Activated CD4-positive, alpha-beta T cell treated with anti-CD3 and anti-CD28 coated beads, Interleukin-2, amount 10 ng/mL, durations not matched to agents 7 days and 5 days (primary cell): ENCODE measurements around the gene DDAH2. TPM values are rescaled to one million over a fixed set of nuclear protein-coding genes. Genes with fewer than 3 reads are reported as not detected.

Experiments
- CTCF ChIA-PET: fragments of 350-600 bp; sonication (Branson Sonifier 250); formaldehyde crosslinking; loops from one replicate; lab custom pipeline; 2021; ENCODE audit warnings: antibody characterized with exemption; lab: Charles Lee
- POLR2A ChIA-PET: fragments of 350-600 bp; sonication (Branson Sonifier 250); formaldehyde crosslinking; loops from one replicate; lab custom pipeline; 2021; ENCODE audit warnings: antibody characterized with exemption; lab: Charles Lee
- DNase-seq: peaks from one replicate; pipeline ENCODE4 v3.0.0-alpha.2; 2020
- H3K27ac Mint-ChIP-seq: one replicate; pipeline ENCODE4 v1.8.0; 2021; ENCODE audit warnings: mild to moderate bottlenecking, moderate library complexity, mixed read lengths
- H3K27me3 Mint-ChIP-seq: one replicate; pipeline ENCODE4 v1.8.0; 2021; ENCODE audit warnings: mixed read lengths
- H3K36me3 Mint-ChIP-seq: one replicate; pipeline ENCODE4 v1.8.0; 2021; ENCODE audit warnings: low read depth, mixed read lengths
- H3K4me1 Mint-ChIP-seq: one replicate; pipeline ENCODE4 v1.8.0; 2021; ENCODE audit warnings: mixed read lengths
- H3K4me3 Mint-ChIP-seq: one replicate; pipeline ENCODE4 v1.8.0; 2021; ENCODE audit warnings: mild to moderate bottlenecking, moderate library complexity, mixed read lengths
- H3K9me3 Mint-ChIP-seq: one replicate; pipeline ENCODE4 v1.8.0; 2021; ENCODE audit warnings: mixed read lengths
- total RNA-seq, 2 experiments: library from RNA; stranded (reverse); gene quantifications; one replicate each; pipeline ENCODE4 v1.2.3, GENCODE V29; 2021

DDAH2 gene
- total RNA-seq, 2 experiments from 2014 or later: 13.3 to 15.4 TPM

DNA sequence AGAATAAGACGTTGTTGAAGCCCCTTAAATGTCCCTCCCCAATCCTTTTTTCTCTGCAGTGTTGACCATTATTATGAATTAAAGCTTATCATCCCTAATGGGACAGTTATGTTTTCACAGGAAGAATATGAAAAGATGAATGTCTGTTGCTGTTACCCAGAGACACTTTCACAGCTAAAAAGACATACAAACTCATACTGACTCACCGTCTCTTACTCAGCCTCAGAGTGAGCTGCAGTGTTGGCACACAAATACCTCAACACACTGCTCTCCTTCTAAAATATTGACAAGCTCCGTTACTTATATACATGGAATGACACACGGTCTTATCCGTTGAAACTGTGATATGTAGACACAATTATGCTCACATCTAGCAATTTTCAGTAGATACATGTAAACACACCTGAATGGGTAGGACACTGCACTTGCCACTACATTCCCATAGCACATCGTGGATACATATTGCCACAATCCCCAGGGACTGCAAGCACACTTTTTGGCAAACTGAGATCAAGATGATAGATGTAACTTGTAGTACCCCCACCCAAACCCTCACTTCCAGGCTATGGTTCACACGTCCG lies 23.7 kb upstream of the DDAH2 start:
- POLR2A ChIA-PET: interaction anchor here (0.6 kb wide), 1 partner anchor 75 kb away, joined by 4 read pairs; no protein-coding TSS in a partner anchor
- no peaks in the 10 kb centered on the region for H3K27me3 Mint-ChIP-seq
- CTCF ChIA-PET: interaction anchor here (0.5 to 1.8 kb wide), 5 partner anchors 18 to 78 kb away, joined by 3 to 10 read pairs (median 4); no protein-coding TSS in a partner anchor
- H3K4me3 Mint-ChIP-seq: no peak overlapping the region
- peaks cover 5% of the 10 kb centered on the region for H3K36me3 Mint-ChIP-seq
- no peaks in the 10 kb centered on the region for H3K9me3 Mint-ChIP-seq
- DNase-seq: no peak
- no peak overlapping the region for H3K27ac Mint-ChIP-seq
- no peaks in the 10 kb centered on the region for H3K4me1 Mint-ChIP-seq

DNA sequence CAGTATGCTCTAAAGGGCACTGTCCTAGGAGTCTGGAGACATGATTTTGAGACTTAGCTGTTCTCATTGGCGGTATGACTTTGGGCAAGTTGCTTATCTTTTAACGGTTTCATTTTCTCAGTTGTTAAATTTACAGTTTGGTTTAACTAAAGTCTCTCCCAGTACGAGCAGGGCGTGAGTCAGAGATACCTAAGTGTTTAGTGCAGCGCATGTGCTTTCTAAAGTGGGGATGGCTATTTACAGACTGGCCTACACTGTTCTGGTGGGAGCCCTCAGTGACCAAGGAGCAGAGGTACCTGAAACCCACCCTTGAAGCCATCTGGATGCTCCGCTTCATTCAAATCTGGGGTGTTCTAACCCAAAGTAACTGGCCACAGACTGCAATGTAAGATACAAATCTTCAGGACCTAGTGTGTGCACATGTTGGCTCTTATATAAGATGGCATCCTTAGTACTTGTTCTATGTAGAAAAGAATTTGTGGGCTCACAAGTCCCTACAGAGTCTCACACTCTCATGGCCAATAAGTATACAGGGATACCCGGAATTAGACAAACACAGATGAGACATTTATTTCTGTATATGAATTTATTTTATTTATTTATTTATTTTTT lies 21.4 kb upstream of the DDAH2 start:
- H3K4me1 Mint-ChIP-seq: no peaks in the 10 kb centered on the region
- H3K9me3 Mint-ChIP-seq: no peaks in the 10 kb centered on the region
- H3K36me3 Mint-ChIP-seq: peaks cover 11% of the 10 kb centered on the region
- CTCF ChIA-PET: interaction anchor here (0.6 to 2.3 kb wide), 4 partner anchors 13 to 476 kb away, joined by 3 to 8 read pairs (median 4); no protein-coding TSS in a partner anchor
- H3K27me3 Mint-ChIP-seq: no peaks in the 10 kb centered on the region
- no peak overlapping the region for H3K4me3 Mint-ChIP-seq
- DNase-seq: no peak
- POLR2A ChIA-PET: no interaction called here
- H3K27ac Mint-ChIP-seq: no peak overlapping the region

DNA sequence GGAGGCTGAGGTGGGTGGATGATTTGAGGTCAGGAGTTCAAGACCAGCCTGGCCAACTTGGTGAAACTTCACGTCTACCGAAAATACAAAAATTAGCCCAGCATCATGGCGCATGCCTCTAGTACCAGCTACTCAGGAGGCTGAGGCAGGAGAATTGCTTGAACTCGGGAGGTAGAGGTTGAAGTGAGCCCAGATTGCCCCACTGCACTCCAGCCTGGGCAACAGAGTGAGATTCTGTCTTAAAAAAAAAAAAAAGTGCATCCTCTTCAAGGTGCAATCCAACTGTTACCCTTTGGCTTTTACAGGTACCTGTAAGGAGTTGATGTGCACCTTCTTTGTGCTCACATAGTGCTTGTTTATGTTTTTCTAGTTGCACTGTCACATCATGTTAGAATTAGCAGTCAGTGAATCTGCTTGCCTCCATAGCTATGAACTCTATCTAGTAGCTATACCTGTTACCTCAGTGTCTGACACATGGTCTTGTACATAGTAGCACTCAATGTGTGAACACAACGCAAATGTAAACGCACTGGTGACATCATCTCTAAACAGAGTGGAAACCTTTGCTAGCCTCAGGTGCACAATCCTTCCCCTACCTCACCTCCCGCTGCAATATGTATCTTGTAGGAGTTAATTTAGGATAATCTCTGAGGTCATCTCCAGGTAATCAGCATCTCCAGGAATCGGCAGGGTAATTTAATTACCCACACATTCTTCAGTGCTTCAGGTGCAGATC lies 20.4 kb upstream of the DDAH2 start:
- ChIA-PET POLR2A (no interaction called here), CTCF (interaction anchor here (0.6 to 2.3 kb wide), 3 partner anchors 12 to 174 kb away, joined by 3 to 8 read pairs (median 6); no protein-coding TSS in a partner anchor)
- Mint-ChIP-seq H3K27ac (no peak overlapping the region), H3K36me3 (peaks cover 17% of the 10 kb centered on the region), H3K27me3 (no peaks in the 10 kb centered on the region), H3K4me1 (peaks cover 6% of the 10 kb centered on the region), H3K9me3 (no peaks in the 10 kb centered on the region), H3K4me3 (no peak overlapping the region)
- DNase-seq: no peak

DNA sequence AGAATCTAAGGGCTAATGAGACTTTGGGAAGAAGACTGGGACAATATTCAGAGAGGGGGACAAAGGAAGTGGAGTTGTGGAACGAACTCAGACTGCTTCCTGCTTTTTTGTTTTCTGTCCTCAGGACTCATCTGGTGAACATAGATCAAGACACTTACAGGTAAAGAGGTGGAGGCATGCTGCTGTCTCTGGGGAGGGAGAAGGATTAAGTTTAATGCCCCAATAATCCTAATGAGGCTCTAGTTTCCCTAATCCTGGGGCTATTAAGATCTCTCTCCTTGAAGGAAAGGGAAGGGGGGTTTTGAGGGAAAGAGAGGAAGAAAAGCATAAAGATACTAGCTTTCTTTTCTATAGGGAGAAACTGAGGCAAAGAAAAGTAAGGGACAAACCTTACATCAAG lies 15.3 kb upstream of the DDAH2 start:
- Mint-ChIP-seq H3K9me3 (no peaks in the 10 kb centered on the region), H3K4me1 (peaks cover 32% of the 10 kb centered on the region), H3K4me3 (no peak overlapping the region), H3K36me3 (peaks cover 42% of the 10 kb centered on the region), H3K27ac (no peak overlapping the region), H3K27me3 (no peaks in the 10 kb centered on the region)
- ChIA-PET POLR2A (no interaction called here), CTCF (interaction anchor here (1.8 kb wide), 1 partner anchor 16 kb away, joined by 4 read pairs; no protein-coding TSS in a partner anchor)
- no peak for DNase-seq

DNA sequence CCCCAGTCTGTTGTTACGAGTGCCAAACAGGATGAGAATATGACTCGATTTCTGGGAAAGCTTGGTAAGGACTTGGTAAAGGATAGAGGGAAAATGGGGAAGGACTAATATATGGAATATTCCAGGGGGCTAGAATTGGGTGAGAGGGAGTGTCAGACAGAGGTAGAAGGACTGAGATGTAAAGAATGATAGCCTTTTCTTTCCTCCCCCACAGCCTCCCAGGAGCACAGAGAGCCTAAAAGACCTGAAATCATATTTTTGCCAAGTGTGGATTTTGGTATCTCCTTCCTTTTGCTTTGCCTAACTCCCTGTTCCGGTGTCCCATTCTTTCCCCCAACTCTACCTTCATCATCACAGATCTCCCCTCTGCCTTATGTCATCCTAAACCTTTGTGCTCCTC lies 13.8 kb upstream of the DDAH2 start:
- no peak overlapping the region for H3K27ac Mint-ChIP-seq

DNA sequence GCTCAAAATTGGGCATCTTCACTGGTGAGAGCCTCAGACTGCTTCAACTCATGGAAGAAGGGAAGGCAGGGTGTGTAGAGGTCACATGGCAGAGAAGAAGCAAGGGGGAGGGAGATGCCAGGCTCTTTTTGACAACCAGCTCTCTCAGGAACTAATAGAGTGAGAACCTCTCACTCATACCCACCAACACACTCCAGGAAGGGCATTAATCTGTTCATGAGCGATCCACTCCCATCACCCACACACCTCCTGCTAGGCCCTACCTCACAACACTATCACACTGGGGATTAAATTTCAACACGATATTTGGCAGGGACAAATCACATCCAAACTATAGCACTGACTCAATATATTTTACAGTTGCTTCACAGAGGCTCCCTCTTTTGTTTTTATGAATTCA lies 12.7 kb upstream of the DDAH2 start:
- DNase-seq: no peak
- Mint-ChIP-seq H3K4me3 (peak overlapping the region; percentile 2), H3K4me1 (peaks cover 58% of the 10 kb centered on the region), H3K9me3 (no peaks in the 10 kb centered on the region), H3K27me3 (no peaks in the 10 kb centered on the region), H3K36me3 (peaks cover 34% of the 10 kb centered on the region), H3K27ac (peak overlapping the region; percentile 6)
- ChIA-PET CTCF (interaction anchor here (4.4 kb wide), 1 partner anchor 89 kb away, joined by 14 read pairs; no protein-coding TSS in a partner anchor), POLR2A (no interaction called here)

More for the DNA sequence above, 13.8 kb upstream of the DDAH2 start:
- no peak for DNase-seq
- Mint-ChIP-seq H3K27me3 (no peaks in the 10 kb centered on the region), H3K36me3 (peaks cover 40% of the 10 kb centered on the region), H3K4me1 (peaks cover 47% of the 10 kb centered on the region), H3K9me3 (no peaks in the 10 kb centered on the region), H3K4me3 (no peak overlapping the region)
- ChIA-PET POLR2A (no interaction called here), CTCF (no interaction called here)

DNA sequence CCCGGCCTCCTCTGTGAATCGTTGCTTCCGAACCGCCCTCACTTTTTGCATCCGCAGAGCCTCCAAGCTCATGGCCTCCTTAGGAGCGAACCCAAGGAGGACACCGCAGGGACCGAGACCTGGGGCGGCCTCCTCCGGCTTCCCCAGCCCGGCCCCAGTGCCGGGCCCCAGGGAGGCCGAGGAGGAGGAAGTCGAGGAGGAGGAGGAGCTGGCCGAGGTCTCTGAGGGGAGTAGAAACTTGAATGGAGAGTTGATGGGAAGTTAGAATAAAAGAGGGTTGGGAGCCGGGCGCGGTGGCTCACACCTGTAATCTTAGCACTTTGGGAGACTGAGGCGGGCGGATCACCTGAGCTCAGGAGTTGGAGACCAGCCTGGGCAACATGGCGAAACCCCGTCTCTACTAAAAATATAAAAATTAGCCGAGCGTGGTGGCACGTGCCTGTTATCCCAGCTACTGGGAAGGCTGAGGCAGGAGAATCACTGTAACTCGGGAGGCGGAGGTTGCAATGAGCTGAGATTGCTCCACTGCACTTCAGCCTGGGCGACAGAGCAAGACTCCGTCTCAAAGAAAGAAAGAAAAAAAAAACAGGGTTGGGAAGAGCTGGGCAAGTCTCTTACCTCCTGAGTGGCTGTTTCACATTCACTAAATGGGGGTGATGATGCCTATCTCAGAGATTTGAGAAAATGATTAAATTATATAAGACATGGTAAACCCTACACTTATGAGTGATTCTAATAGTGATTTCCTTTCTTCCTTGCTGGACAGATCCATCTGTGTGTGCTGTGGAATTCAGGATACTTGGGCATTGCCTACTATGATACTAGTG lies 11.5 kb upstream of the DDAH2 start:
- DNase-seq: no peak
- H3K27me3 Mint-ChIP-seq: no peaks in the 10 kb centered on the region
- H3K36me3 Mint-ChIP-seq: peaks cover 34% of the 10 kb centered on the region
- peak overlapping the region; percentile 88 for H3K4me3 Mint-ChIP-seq
- ChIA-PET CTCF (interaction anchor here (0.6 to 4.4 kb wide), 13 partner anchors 11 to 111 kb away, joined by 3 to 26 read pairs (median 3); partner anchors contain the start of genes C6orf47, DDAH2, LY6G6D and VARS1), POLR2A (interaction anchor here (1.1 kb wide), 1 partner anchor 11 kb away, joined by 3 read pairs; the partner anchor contains the start of gene DDAH2)
- H3K9me3 Mint-ChIP-seq: no peaks in the 10 kb centered on the region
- peaks cover 61% of the 10 kb centered on the region for H3K4me1 Mint-ChIP-seq
- H3K27ac Mint-ChIP-seq: peak overlapping the region; percentile 96

DNA sequence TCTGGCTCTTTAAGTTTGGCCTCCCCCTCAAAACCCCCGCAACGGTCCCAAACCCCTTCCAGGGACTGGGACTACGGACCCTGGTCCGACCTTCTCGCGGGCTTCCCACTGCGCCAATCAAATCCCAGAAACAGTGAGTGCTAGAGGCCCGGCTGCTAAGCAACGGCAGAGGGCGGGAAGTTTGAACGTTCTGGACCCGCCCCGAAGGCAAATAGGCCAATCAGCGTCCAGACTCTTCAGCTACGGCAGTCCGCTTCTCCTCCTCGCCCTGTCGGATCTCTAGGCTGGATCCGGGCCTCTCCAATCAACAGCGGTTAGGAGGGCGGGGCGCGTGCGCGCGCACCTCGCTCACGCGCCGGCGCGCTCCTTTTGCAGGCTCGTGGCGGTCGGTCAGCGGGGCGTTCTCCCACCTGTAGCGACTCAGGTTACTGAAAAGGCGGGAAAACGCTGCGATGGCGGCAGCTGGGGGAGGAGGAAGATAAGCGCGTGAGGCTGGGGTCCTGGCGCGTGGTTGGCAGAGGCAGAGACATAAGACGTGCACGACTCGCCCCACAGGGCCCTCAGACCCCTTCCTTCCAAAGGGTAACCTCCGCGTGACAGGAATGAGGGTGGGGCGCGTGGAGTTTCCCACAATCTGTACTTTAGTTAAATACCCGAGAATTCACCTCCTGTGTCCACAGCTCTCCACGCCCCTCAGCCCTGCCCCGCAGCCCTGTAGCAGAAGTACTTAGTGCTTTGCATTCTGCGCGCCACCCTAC lies 10.7 kb upstream of the DDAH2 start, which contains the start of gene MSH5:
MSH5 (plus strand) TSS at position 367 of the 758 bp plus-strand sequence. CDS start 462 bp downstream, outside the sequence.
- peaks cover 37% of the 10 kb centered on the region for H3K36me3 Mint-ChIP-seq

DNA sequence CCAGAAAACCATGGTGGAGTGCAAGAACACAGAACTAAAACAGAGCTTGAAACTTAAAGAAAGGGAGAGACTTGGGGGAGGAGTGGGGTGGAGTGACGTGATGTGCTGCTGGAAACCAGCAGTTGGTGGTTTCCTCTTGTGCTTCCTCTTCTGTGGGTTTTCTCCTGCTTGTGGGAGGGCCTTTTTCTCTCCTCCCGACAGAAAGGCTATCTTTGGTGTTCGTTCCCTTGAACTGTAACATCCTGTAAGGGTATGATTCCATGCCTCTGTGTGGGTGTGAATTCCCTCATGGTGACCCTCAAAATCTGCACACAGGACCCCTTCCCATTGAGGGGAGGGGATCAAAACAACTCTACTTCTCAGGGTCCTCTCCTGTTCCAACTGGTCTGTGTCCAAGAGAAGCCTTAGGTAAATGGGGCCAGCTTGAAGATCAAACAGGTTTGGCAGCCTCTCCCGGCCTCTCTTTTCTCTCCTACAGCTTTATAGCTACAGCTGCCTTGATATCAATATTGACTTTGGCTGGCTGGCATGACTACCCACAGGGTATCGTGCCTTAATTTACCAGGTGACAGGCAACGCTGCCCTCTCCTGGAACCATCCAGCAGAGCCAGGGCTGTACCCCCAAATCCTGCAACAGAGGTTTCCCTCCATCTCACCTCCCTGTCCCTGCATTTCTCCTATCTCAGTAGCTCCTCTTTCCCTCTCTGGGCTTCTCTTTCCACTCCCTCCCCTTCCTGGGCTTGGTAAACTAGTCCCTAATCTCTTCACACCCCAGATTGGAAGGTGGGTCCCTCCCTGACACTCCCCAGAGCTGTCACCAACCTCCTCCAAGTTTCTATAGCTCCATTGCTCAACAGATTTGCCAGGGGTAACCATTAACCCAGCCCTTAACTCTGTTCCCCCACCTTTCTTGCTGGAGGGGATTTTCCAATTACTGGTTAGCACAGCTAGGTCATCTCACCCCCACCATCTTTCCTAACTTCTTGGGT lies 9.2 kb upstream of the DDAH2 start:
- Mint-ChIP-seq H3K4me3 (peak overlapping the region; percentile 94), H3K36me3 (peaks cover 44% of the 10 kb centered on the region), H3K4me1 (peaks cover 65% of the 10 kb centered on the region), H3K27me3 (no peaks in the 10 kb centered on the region), H3K27ac (peak overlapping the region; percentile 96), H3K9me3 (no peaks in the 10 kb centered on the region)
- CTCF ChIA-PET: interaction anchor here (0.6 to 4.4 kb wide), 24 partner anchors 9 to 414 kb away, joined by 3 to 26 read pairs (median 5); partner anchors contain the start of genes BAG6, DDAH2, GPANK1 and HSPA1A
- peak; percentile 85 for DNase-seq
- POLR2A ChIA-PET: interaction anchor here (0.5 to 1.3 kb wide), 9 partner anchors 11 to 1795 kb away, joined by 3 to 5 read pairs (median 3); partner anchors contain the start of genes HSPA1A, HSPA1L, LSM2 and NEU1

More for the DNA sequence above, 10.7 kb upstream of the DDAH2 start, which contains the start of gene MSH5:
- POLR2A ChIA-PET: interaction anchor here (0.6 to 1.3 kb wide), 4 partner anchors 10 to 123 kb away, joined by 3 to 7 read pairs (median 4); partner anchors contain the start of genes DDAH2, LSM2 and NEU1
- Mint-ChIP-seq H3K4me1 (peaks cover 56% of the 10 kb centered on the region), H3K27me3 (no peaks in the 10 kb centered on the region), H3K9me3 (no peaks in the 10 kb centered on the region), H3K27ac (peak within 1 kb of the TSS; percentile 96), H3K4me3 (peak within 1 kb of the TSS; percentile 94)
- CTCF ChIA-PET: interaction anchor here (0.6 to 4.4 kb wide), 18 partner anchors 10 to 189 kb away, joined by 3 to 26 read pairs (median 4); partner anchors contain the start of genes BAG6, C6orf47, DDAH2 and GPANK1
- peak; percentile 98 for DNase-seq
